Kidney glomerular epithelial cell (primary cell): Measurements from ENCODE around the gene ZC3H12C.

Experiments
- DNase-seq: peaks from one replicate; lab custom pipeline; 2025; lab: John Stamatoyannopoulos, UW

The ZC3H12C gene

DNA sequence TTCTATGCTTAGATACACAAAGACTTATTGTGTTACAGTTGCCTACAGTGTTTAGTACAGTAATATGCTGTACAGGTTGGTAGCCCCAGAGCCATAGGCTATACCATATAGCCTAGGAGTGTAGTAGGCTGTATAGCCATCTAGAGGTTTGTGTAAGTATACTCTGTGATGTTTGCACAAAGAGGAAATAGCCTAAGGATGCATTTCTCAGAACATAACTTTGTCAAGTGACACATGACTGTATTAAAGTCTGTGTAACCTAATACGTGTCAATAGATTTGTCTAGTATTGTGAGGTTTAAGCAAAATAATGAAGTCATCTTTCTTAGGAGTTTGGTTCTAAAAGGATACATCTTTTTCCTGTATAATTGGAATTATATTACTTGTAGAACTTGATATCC is 5.5 kb downstream of the ZC3H12C start:
- no peak for DNase-seq

DNA sequence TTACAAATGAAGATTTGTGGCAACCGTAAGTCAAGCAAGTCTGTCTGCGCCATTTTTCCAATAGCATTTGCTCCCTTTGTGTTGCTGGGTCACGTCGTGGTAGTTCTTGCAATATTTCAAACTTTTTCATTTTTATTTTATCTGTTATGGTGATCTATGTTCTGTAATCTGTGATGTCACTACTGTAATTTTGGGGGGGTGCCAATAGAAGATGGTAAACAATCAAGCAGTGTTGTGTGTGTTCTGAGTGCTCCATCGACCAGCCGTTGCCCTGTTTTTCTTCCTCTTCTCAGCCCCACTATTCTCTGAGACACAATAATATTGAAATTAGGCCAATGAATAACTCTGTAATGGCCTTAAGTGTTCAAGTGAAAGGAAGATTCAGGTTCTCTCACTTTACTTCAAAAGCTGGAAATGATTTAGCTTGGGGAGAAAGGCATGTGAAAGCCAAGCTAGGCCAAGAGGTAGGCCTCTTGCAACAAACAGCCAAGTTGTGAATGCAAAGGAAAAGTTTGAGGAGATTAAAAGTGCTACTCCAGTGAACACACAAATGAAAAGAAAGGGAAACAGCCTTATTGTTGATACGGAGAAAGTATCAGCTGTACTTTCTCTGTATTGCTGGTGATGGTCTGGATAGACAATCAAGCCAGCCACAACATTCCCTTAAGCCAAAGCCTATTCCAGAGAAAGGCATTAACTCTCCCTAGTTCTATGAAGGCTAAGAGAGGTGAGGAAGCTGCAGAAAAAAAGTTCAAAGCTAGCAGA is 7.5 kb downstream of the ZC3H12C start:
- DNase-seq, result no peak

DNA sequence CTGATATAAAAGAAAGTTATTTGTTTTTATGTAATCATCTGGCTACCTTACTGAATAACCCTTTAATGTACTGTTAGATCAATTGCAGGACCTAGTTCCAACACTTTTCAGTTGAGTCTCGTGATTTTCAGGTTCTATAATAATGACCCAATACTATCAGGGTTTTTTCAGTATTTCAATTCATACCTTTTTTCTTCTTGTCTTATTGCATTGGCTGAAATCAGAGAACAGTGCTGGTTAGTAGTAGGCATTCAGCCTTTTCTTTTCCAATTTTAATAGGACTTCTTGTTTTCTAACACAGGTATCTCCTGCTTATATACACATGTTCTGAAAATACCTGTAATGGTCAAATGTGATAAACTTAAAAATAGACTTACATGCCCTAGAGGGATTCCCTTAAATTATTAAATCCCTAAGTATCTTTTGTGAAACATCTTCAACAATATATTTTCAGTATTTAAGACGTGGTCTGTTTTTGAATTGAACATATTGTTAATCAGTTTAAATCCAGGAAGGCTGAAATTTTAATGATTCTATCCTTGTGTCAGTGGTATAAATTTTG is 13.6 kb downstream of the ZC3H12C start:
- DNase-seq, result no peak

DNA sequence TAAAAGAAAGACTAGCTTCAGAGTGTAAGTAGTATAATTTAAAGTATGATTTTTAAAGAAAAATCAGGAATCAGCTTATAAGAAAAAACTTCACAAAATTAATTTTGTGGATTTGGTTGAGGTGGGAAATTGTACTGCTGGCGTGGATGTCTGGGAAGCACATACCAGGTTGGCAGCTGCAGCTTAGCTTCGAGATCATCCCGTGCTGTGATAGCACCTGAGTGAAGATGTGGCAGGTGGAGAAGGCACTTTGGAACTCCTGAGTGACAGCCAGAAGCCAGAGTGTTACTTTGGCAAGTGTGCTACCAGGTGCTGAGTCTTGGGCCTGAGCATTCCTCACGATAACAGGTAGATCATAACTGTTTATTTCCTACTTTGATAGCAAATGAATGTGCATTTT is 17.7 kb downstream of the ZC3H12C start:
- no peak for DNase-seq

DNA sequence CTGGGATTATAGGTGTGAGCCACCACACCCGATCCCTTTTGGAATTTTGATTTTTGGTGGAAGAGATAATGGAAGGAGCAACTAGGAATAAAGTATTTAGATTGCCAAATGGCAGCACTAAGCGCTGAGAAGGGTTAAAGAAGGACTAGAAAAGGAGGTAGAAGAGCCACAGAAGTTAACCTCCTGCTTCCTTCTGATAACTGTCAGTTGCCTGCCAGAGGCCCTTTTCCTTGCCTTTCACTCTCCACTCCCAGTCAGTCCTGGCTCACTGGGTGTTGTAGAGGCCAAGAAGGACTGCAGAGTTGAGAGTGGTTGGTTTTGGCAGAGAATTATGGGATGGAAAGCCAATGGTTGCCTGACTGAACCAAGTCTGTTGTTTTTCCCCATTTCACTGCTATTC is 19.3 kb downstream of the ZC3H12C start:
- no peak for DNase-seq

DNA sequence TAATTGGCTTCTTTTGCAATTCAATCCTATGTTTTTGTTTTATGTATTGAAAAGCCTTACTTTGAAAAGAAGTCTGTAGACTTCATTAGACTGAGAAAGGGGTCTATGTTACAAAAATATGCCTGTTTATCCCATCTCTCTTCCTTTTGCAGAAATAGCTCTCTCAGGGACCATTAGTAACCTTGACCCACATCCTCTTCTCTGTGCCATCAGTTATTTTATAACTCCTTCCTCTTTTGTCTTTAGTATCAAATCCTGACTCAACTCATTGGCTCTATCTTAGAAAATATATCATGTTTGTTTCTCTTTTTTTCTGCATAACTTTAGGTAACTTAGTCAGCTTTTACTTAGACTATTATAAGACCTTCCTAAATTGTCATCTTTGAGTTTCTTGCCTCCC is 20.3 kb downstream of the ZC3H12C start:
- DNase-seq, result no peak

DNA sequence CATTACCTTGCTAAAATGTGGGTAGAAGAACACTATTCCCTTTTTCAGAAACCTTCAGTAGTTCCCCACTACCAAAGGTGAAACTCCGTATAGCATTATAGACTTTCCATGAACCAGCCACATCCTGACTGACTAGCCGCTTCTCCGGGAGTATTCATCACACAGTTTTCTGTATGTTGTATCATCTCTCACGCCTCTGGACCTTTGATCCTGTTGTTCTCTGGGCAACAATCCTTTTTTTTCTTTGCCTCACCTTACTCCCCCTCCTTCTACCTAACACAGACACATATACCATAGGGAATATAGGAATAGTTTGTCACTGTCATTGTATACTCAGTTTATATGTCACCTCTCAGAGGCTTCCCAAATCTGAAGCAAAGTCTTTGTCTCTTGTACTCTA is 20.8 kb downstream of the ZC3H12C start:
- DNase-seq, result no peak

DNA sequence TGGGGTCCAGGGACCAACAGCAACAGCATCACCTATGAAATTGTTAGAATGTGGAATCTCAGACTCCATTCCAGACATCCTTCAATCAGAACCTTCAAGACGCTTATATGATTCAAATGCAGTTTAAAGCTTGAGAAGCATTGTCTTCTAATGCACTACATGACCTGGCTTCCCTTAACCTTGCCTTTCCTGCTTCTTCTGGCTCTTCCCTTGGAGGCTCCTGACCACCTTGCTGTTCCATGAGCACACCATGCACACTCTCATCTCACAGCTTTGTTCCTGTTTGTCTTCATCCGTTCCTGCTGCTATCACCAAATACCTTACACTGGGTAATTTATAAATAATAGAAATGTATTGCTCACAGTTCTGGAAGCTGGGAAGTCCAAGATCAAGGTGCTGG is 26.1 kb downstream of the ZC3H12C start:
- no peak for DNase-seq

DNA sequence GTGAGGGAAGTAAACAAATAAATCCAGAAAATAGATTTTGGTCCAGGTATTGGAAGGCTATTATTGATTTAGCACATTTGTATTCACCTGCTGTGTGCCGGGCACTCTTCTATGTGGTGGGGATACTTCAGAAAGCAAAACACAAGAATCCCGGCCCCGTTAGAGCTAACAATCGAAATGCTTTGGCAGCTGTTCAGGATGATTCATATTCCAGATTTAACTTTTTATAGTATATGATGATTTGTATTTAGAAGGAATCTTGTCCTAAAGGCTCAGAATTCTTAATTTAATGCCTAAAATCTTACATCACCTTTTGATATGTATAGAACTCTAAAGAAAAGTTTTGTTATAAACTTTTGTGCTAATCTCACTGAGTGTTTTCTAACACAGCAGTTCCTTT is 28.0 kb downstream of the ZC3H12C start:
- peak; percentile 12 for DNase-seq

DNA sequence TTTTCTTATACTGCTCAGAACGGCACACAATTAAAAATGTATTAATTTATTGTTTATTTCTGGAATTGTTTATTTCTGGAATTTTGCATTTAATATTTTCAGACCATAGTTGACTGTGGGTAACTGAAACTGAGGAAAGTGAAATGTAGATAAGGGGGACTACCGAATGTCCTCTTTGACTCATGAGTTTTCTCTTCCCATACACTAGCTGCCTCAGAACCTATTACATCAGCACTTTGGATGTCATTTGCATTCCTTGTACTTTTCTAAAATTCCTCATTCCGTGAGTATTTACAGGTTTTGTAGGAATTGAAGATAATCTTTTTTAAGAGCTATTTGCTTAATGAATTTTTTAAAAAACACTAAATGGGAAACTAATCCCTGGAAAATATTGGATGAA is 29.8 kb downstream of the ZC3H12C start:
- DNase-seq, result no peak

DNA sequence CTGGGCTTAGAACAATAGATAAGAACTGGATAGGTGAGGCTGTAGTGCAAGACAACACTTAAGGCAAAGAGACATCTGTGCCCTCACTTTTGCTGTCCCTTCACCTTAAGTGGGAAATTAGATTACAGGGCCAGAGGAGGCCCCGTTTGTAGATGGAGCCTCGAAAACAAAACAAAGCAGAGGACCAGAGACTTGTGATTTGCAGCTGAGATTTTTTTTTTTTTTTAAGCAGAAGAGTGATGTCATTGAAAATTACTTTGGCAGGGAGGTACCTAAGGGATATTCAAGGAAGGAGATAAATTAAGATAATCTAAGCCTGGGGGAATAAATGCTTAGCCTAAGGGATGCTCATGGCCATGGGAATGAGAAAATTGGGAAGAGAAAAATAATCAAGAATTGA is 31.4 kb downstream of the ZC3H12C start:
- DNase-seq, result no peak

DNA sequence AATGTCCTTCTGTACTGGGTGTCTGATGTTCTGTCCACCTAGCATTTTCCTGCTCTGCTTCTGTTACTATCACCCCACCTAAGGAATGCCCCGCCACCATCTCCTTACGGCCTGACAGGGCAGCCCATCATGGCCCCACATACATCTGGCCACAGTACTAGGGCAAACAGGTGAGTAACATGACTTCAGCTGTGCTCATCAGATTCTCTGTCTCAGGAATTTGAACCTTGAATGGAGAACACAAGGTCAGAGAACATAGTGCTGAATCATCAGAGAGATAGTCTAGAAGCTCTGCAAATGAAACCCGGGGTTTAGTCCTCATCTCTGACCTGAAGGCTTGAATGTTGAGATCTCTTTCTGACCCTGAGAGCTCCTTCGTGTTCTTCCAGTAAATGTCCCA is 32.4 kb downstream of the ZC3H12C start:
- peak; percentile 20 for DNase-seq

DNA sequence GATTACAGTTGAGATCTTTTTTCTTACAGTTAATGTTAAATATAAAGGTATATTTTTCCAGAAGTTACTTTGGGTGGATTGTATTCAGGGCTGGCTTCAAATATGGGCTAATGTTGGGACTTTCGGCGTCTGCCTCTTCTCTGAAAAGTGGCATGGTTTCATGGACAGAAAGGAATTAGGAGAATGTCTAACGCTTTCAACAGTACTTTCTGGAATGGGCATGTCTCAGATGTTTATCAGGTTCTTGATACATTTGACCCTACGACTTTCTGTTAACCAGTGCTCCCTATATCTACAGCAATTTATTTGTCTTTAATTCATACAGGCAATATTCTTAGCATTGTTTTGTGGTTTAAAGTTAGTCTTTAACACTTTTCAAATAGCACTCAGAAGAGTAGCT is 33.7 kb downstream of the ZC3H12C start:
- no peak for DNase-seq

DNA sequence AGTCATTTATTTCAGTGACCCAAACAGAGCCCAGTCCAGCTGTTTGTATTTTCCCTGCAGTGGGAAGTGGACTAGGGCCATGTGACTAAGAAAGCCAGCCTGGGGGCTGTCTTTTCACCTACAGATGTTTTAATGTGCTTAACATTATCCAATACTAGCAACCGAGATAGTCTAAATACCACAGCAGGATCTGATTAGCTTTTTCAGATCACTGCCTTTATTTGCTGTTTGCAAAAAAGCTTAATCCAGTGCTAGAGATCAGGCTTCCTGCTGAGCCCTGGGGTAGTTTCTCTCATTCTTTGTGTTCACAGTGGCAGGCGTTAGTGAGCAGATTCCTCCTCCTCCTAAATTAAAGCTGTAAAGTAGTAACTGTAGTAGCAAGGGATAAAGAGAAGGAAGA is 35.0 kb downstream of the ZC3H12C start:
- no peak for DNase-seq

DNA sequence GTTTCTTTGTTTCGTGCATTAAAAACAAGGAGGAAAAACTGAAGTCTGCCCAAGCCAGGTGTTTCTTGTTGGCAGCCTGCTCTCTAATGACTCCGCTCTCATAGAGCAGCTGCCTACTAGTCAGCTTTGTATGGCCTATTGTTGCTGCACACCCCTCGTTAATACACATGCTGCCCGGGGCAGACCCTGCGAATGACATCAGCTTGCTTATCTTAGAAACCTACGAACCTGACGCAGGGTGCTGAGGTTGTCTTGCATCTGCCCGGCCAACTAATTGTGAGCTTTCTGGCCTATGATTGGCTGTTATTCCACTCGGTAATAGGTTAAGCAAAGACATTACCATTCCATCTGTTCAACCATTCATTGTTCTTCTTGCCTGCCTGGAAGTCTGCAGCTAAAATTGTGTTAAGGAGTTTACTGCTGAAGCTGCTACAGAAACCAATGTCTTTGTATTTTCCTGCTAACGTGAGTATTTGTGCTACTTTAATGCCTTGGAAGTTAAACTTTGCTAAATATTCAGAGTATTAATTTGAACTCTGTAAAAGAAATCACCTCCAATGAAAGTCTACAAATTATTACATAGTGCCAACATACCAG is 37.5 kb downstream of the ZC3H12C start:
- DNase-seq, result no peak

DNA sequence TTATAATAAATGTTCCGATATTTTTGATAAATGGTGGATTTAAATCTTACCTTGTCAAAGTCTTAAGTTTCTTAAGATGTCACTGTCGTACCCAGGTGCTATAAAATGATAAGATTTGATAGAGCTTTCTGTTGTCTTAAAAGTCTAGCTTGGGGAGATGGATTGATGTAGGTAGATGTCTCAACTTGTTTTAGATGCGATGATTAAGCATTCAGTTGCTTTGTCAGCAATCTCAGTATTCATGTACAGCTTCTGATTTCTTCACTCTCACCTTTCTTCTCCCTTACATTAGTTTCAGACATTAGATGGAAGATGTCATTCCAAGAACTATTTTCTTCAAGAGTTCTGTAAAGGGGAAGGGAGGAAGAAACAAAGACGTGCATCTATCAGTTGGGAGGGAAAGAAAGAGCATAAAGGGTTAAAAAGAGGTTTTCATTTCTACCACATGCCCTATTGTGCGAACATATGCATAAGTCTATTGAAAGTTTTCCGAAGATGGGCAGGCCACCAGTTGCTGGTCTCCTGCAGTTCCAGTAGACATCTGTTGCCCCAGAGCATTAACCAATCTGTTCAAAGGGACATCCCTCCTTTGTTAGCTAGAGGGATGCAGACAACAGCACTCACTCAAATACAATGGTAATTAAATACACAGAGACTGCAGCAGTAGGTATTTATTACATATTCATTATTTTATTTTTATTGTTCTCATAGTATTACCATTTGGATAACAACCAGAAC is 38.4 kb downstream of the ZC3H12C start:
- no peak for DNase-seq

DNA sequence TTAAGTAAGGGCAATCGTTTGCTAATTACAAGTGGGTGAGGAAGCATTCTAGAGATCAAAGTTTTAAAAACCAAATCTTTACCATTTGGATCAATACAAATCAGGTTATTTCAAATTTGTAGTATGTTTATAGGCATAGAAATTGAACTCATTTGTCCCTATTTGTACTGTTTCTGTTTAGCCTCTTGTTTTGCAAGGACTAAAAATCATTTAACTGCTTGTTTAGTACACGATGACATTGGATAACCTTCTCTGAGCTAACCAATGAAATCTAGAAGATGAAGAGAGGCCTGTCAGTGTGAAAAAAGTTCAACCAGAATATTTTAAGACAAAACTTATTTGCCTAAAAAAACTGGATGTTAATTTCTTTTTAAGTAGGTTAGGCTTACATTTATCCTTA is 40.0 kb downstream of the ZC3H12C start:
- DNase-seq, result no peak

DNA sequence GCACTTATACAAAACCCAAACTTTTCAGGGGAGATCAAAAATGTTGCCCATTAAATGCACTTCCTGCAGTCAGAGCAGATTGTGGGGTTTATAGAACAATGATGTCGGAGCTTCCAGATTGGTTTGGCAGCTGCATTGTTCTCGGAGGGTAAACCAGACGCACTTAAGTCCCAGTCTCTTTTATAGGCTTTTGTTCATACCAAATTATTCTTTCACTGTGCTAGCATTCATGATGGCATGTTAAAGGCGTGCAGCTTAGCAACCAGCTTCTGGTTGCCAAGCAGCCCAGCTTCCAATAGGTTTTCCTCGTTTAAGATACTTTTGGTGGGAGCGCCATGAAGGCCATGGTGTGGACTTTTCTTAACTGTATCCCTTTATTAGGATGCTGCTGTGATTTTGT is 40.9 kb downstream of the ZC3H12C start:
- DNase-seq, result no peak

DNA sequence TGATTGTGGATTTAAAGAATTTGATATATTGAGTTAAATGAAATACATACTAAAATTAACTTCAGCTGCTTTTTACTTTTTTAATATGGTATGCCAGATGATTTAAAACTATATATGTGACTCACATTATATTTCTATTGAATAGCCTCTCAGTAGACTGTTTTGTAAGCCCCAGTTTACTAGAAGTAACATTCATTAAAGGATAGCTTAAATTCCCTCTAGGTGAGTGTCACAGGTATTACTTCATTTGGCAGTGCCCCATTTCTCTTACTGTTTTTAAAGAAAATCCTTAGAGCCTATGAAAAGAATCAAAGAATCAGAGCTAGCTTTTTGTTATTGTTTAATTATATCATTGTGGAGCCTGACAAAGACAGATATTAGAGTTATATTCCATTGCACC is 48.6 kb downstream of the ZC3H12C start:
- DNase-seq, result no peak

DNA sequence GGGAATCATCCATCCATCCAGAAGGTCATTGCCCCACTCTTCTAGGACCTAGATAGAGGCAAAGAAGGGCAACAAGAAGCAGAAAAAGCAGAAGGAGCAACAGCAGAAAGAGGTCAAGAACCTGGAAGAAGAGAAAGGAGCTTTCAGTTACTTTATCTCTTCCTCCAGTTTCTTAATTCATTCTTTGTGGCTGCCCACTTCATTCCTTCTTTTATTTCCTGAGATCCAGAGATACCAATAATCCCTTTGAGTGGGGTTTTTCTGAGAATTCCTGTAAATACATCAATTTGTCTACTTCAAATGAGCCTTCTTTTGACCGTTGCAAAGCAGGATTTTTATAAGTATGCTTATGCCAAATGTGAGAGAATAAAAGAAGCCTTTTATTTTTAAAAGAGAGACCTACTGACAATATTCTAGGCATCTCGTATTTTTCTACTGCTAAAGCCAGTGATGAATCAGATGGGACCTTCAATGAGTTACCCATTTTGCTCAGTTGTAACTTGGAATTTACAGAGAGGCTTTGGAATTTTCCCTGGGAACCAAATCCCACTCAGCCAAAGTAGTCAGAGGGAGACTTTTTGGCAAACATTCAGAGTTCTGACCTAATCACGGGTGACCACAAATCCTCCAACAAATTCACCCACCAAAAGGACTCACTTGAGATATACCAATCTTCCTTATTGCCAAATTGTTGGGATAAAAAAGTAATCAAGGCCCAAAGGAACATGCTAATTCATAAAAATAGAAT is 54.9 kb downstream of the ZC3H12C start:
- peak; percentile 26 for DNase-seq

DNA sequence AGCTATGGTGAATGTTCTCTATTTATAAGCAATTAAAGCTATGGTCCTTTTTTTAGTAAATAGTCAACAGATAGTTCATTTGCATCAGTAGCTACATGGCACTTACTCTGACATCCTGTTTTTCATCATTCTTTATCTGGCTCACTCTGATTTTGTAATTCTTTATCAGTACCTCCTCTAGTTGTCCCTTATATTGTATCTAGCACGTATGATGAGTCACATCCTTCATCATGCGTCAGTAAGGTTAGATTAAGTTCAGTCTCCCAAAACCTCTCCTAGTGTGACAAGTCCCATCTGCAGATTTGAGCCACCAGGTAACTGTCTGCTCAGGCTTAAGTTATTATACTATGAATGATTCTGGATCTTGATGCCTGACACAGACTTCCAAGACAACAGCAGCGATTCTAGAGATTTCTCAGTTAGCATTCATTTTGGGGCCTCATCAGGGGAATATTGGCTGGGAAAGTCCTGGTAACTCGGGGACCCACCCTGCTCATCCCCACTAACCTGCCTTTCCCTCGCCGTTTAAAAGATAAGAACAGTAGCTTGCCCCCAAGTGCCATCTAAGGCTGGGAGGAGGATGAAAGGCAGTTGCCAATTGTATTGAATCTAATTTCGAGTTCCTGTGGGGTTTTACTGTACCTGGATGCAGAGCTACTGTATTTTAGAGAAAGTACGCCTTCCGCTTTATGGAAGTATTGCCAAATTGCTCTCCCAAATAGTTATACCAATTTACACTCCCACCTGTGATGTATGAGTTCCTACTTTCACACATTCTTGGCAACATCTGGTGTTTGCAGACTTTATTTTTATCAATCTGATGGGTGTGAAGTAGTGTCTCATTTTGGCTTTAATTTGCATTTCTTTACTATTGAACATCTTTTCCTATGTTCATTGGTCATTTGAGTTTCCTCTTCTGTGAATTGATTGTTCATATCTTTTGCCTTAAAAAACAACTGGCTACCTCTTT is 55.9 kb downstream of the ZC3H12C start:
- DNase-seq, result peak; percentile 23
